HepG2 (cell line): Measurements from ENCODE around the gene BIRC5. TPM values are rescaled to one million over a fixed set of nuclear protein-coding genes. Genes with fewer than 3 reads are reported as not detected.

Source experiments
- ATAC-seq: fragments of 200-7000 bp; cut with Tn5 transposase; 3 replicates; pipeline ENCODE4 v1.9.1; 2020; ENCODE audit warnings: mild to moderate bottlenecking, moderate library complexity
- BruUV-seq: library from RNA; stranded (reverse); fragments of 400-500 nt; replicated peaks from 2 replicates; lab custom pipeline; 2021; lab: Mats Ljungman, UMichigan
- CTCF ChIA-PET: fragments of 300-600 bp; formaldehyde crosslinking; extraction: SDS; loops from one replicate; lab custom pipeline; 2021; ENCODE audit warnings: low total read pairs, inconsistent platforms, low intra/inter-chr PET ratio; lab: Yijun Ruan, JAX
- POLR2A ChIA-PET: fragments of 350-600 bp; sonication (Branson Sonifier 250); formaldehyde crosslinking; loops from one replicate; lab custom pipeline; 2020; ENCODE audit warnings: antibody characterized with exemption, inconsistent platforms; lab: Yijun Ruan, JAX
- DNase-seq: peaks from one replicate; pipeline ENCODE4 v3.0.0-alpha.2; 2015; ENCODE audit warnings: low spot score
- FAIRE-seq: peaks from 3 replicates; lab custom pipeline; 2011; peaks lifted over from hg19 to GRCh38; lab: Jason Lieb, UNC
- H2AFZ ChIP-seq: one replicate; pipeline ENCODE4 v1.6.1; 2011; ENCODE audit warnings: low read length, inconsistent platforms
- H3K27ac ChIP-seq: fragments of 300-600 bp; 3 replicates; pipeline ENCODE4 v1.8.0; 2011; ENCODE audit warnings: mixed run types, mild to moderate bottlenecking, mixed read lengths, low read length, inconsistent platforms; ENCODE audit not compliant: insufficient read depth; ENCODE audit errors: extremely low read length
- H3K27me3 ChIP-seq, 2 experiments: fragments of 200-600 bp in 1 of 2; 2 replicates in 1 of 2; 3 replicates in 1 of 2; pipeline versions ENCODE4 v1.6.0 to v1.8.0; 2011; ENCODE audit warnings: low read length in 2 of 2, mild to moderate bottlenecking in 2 of 2, moderate library complexity in 2 of 2, inconsistent platforms in 1 of 2; ENCODE audit not compliant: insufficient read depth in 2 of 2, control insufficient read depth in 1 of 2
- H3K36me3 ChIP-seq, 2 experiments: fragments of 200-600 bp in 1 of 2; replicated peaks in 1 of 2; 2 replicates in 1 of 2; 3 replicates in 1 of 2; pipeline versions ENCODE4 v1.5.1 to v1.8.0; 2011; ENCODE audit warnings: low read length in 2 of 2, inconsistent platforms in 1 of 2; ENCODE audit not compliant: insufficient read depth in 2 of 2, control insufficient read depth in 1 of 2
- H3K4me1 ChIP-seq: 2 replicates; pipeline ENCODE4 v1.5.1; 2012; ENCODE audit warnings: low read length, inconsistent platforms; ENCODE audit not compliant: insufficient read depth
- H3K4me2 ChIP-seq: 2 replicates; pipeline ENCODE4 v1.6.0; 2011; ENCODE audit warnings: low read depth, low read length, inconsistent platforms
- H3K4me3 ChIP-seq, 3 experiments: fragments of 200-600 bp in 1 of 3; sonication (generic), shearing (Covaris generic) in 1 of 3; replicated peaks in 1 of 3; 2 replicates each; pipeline ENCODE4 v1.5.1; 2011 to 2016; ENCODE audit warnings: low read length in 3 of 3, inconsistent platforms in 2 of 3, low read depth in 2 of 3, mild to moderate bottlenecking in 2 of 3, control low read depth in 1 of 3, mixed read lengths in 1 of 3; ENCODE audit not compliant: insufficient read depth in 1 of 3
- H3K79me2 ChIP-seq: one replicate; pipeline ENCODE4 v1.6.1; 2011; ENCODE audit warnings: low read length, inconsistent platforms; ENCODE audit not compliant: insufficient read depth
- H3K9ac ChIP-seq: 2 replicates; pipeline ENCODE4 v1.6.0; 2011; ENCODE audit warnings: mild to moderate bottlenecking, low read depth, low read length, inconsistent platforms; ENCODE audit not compliant: insufficient read depth
- H3K9me3 ChIP-seq: 2 replicates; pipeline ENCODE4 v1.5.1; 2012; ENCODE audit warnings: mild to moderate bottlenecking, low read length
- H4K20me1 ChIP-seq: 2 replicates; pipeline ENCODE4 v1.6.0; 2011; ENCODE audit warnings: inconsistent platforms, mild to moderate bottlenecking, low read length, moderate library complexity; ENCODE audit not compliant: insufficient read depth
- SSRP1 ChIP-seq: IDR thresholded peaks from 2 replicates; pipeline ENCODE4 v1.6.1; 2016; ENCODE audit warnings: control low read depth
- ZMYM4 ChIP-seq: sonication (generic); formaldehyde crosslinking; IDR thresholded peaks from 2 replicates; pipeline ENCODE4 v1.8.1; 2023; ENCODE audit warnings: mild to moderate bottlenecking, missing genetic modification reagents
- ZNF652 ChIP-seq: IDR thresholded peaks from 2 replicates; pipeline ENCODE4 v1.6.1; 2016; ENCODE audit warnings: low read depth, borderline replicate concordance
- ZNF768 ChIP-seq: sonication (generic); formaldehyde crosslinking; IDR thresholded peaks from 2 replicates; pipeline ENCODE4 v1.4.0; 2020; ENCODE audit warnings: missing genetic modification reagents
- WGBS: methylation state at CpG from one replicate; pipeline ENCODE4 v1.1.6; 2017; ENCODE audit warnings: low lambda C conversion rate; 5-methylcytosine and 5-hydroxymethylcytosine counted together
- in situ Hi-C: cut with HindIII; loops from 2 replicates; pipeline ENCODE4 v1.10.0; 2017; ENCODE audit warnings: low pct_unique_long_range_greater_than_20kb; ENCODE audit not compliant: extremely low pct_ligation_motif_present
- intact Hi-C: fragments of 100-400 bp; cut with micrococcal nuclease; formaldehyde crosslinking; loops from one replicate; pipeline ENCODE4 v1.10.0; 2022; ENCODE audit not compliant: unreplicated experiment
- polyA plus RNA-seq, 8 experiments: library from polyadenylated mRNA; depleted of rRNA in 3 of 8; stranded (reverse) in 7 of 8; unstranded in 1 of 8; fragments of >200 nt; fragmentation: Illumina TruSeq in 4 of 8; extraction: Trizol in 4 of 8; gene quantifications; 2 replicates each; pipeline versions ENCODE4 v1.2.1 to v1.2.3, GENCODE V29; 2011 to 2016; ENCODE audit warnings: low read depth in 4 of 8, missing spikeins in 1 of 8, mixed read lengths in 1 of 8; ENCODE audit not compliant: insufficient read depth in 1 of 8
- total RNA-seq, 5 experiments: library from RNA; depleted of rRNA; stranded (reverse); fragments of >200 nt; fragmentation: Illumina TruSeq; extraction: Trizol; gene quantifications; 2 replicates each; pipeline ENCODE4 v1.2.3, GENCODE V29; 2016; ENCODE audit warnings: low read depth in 1 of 5

BIRC5 gene
- total and polyA plus RNA-seq, 2 of the 13 experiments (the other 11 are each of a cell fraction or from before 2014, with no cell fraction given) = 30.3 to 135 TPM

DNA sequence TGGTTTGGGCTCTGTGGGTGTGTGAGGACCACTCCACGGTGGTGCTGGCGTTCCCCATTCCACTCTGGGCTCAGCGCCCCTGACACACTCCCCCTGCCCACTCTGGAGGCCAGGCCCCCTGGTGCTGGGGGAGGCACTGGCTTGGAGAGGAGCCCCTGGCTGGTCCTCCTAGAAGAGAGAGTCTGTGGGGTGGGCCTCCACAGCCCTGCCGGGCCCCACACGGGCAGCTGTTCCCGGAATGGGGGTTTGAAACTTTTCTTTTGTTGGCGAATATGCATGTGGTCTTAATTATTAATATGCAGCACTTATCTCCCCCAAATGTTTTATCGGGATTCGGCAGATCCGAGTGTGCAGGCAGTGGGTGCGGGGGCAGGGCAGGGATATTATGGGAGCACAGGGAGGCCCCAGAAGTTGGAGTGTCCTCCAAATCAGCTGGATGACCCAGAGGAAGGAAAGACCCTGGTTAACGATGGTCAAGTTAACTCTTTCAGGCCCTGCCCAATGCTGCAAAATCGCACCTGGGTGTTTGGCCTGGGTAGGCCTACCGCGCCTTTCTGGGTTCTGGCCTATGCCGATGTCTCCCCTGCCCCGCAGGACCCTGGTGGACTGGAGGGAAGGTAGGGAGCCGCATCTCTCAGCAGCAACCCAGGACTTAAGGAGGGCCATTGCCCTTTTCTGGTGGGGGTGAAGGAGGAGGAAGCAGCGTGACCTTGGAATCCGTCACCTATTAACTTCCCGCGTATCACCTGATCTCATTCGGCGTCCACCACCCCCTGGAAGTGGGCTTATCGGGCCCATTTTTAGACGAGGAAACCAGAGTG lies 53.4 kb downstream of the BIRC5 start:
- TF ChIP-seq ZNF652 (CRISPR knock-in tag) = peak; percentile 49; the same call in 1 of the 2 replicates
- no peak for TF ChIP-seq ZMYM4 (CRISPR knock-in tag)
- TF ChIP-seq, all 625 proteins: peak for 1
- no peaks in the 10 kb centered on the region for H4K20me1 ChIP-seq
- no peak overlapping the region for H3K4me3 ChIP-seq
- no peak for FAIRE-seq
- H2AFZ ChIP-seq = no peak overlapping the region
- H3K27me3 ChIP-seq = peaks cover 34 to 87% of the 10 kb centered on the region in 2 experiments
- no peak overlapping the region for H3K9ac ChIP-seq
- no peak overlapping the region for H3K27ac ChIP-seq
- in situ Hi-C loops (no loop called here), intact Hi-C loops (no loop called here)
- no peaks in the 10 kb centered on the region for H3K79me2 ChIP-seq
- no peaks in the 10 kb centered on the region for H3K36me3 ChIP-seq
- no TSS peak for BruUV-seq
- ChIA-PET CTCF (no interaction called here), POLR2A (no interaction called here)
- DNase-seq = no peak
- WGBS = 43% methylated on average over 23 of the region's 26 CpGs
- ATAC-seq = no peak
- no peak overlapping the region for H3K4me2 ChIP-seq
- H3K4me1 ChIP-seq = peaks cover 62% of the 10 kb centered on the region
- H3K9me3 ChIP-seq = no peaks in the 10 kb centered on the region

DNA sequence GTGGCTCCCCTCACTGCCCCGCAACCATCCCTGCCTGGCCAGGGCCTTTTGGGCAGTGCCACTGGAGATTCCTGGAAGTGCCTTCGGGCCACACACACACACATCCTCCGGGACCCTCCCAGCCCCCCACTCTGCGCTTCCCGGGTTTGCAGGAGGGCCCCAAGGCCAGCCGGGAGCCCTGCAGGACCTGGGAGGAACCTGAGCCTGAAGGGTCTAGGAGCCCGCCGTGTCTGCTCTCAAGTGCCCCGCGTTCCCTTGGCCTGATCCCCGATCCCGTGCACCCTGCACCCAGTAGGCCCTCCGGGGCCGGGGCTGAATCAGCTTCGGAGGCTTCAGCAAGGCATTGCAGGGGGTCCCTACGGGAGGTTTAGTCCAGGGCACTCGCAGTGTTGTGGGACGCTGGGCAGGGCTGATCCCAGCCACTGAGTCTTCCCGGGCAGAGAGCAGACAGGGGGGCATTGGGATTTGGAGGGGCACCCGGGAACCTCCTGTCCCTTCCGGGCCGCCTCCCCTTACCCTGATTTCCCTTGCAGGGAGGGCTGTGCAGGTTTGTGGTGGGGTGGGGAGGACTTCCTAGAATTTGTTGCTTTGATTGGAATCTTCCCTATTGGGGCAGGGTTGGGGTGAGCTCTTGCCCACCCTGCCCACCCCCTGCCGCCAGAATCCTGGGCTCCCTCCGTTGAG lies 54.3 kb downstream of the BIRC5 start:
- POLR2A ChIA-PET = no interaction called here
- Histone ChIP-seq H3K4me3 (peak overlapping the region in 1 of 3 experiments; percentile 33; a peak in 1 of 6 replicates), H3K9ac (no peak overlapping the region), H3K27me3 (peaks cover 33 to 91% of the 10 kb centered on the region in 2 experiments), H4K20me1 (no peaks in the 10 kb centered on the region), H3K4me2 (no peak overlapping the region; the same call in 1 of the 2 replicates), H3K36me3 (no peaks in the 10 kb centered on the region), H2AFZ (no peak overlapping the region), H3K9me3 (no peaks in the 10 kb centered on the region), H3K27ac (no peak overlapping the region), H3K4me1 (peaks cover 56% of the 10 kb centered on the region), H3K79me2 (no peaks in the 10 kb centered on the region)
- DNase-seq (no peak), FAIRE-seq (no peak), ATAC-seq (no peak)
- intact Hi-C loops (no loop called here), in situ Hi-C loops (no loop called here)
- peak; percentile 26; the same call in 1 of the 2 replicates for TF ChIP-seq ZNF768 (CRISPR knock-in tag)
- no peak for TF ChIP-seq SSRP1 (CRISPR knock-in tag)
- BruUV-seq = no TSS peak
- CTCF ChIA-PET = no interaction called here
- WGBS = 26% methylated on average over 9 of the region's 24 CpGs
